HepG2 (cell line): ENCODE results near the gene ID3. TPM values are rescaled to one million over a fixed set of nuclear protein-coding genes. Genes with fewer than 3 reads are reported as not detected.

Source experiments
- AKAP8 ChIP-seq: sonication (generic); formaldehyde crosslinking; IDR thresholded peaks from 2 replicates; pipeline ENCODE4 v1.5.1; 2020; ENCODE audit warnings: mild to moderate bottlenecking, missing genetic modification reagents
- ATF3 ChIP-seq: sonication (generic); formaldehyde crosslinking; IDR thresholded peaks from 2 replicates; pipeline ENCODE4 v1.4.0; 2020; ENCODE audit warnings: missing genetic modification reagents
- CREB1 ChIP-seq, 2 experiments: fragments of 450-650 bp in 1 of 2; IDR thresholded peaks; 2 replicates each; pipeline ENCODE4 v1.6.1; 2016 to 2017; ENCODE audit warnings: control low read depth in 1 of 2, mild to moderate bottlenecking in 1 of 2, missing compliant biosample characterization in 1 of 2, missing genetic modification characterization in 1 of 2
- DNMT1 ChIP-seq: sonication (generic); formaldehyde crosslinking; IDR thresholded peaks from 2 replicates; pipeline ENCODE4 v1.5.1; 2020; ENCODE audit warnings: mild to moderate bottlenecking, missing genetic modification reagents
- EP300 ChIP-seq, 3 experiments: sonication (generic) in 1 of 3; formaldehyde crosslinking in 1 of 3; IDR thresholded peaks; 2 replicates each; pipeline versions ENCODE4 v1.5.1 to v1.6.1; 2011 to 2020; ENCODE audit warnings: low read depth in 2 of 3, low read length in 2 of 3, borderline replicate concordance in 1 of 3, improper control_type of control experiment in 1 of 3, mild to moderate bottlenecking in 1 of 3, missing genetic modification reagents in 1 of 3, moderate library complexity in 1 of 3
- HNRNPH1 ChIP-seq: fragments of 200-400 bp; formaldehyde crosslinking; optimal IDR thresholded peaks from 2 replicates; pipeline ENCODE3; 2017; ENCODE audit warnings: mild to moderate bottlenecking, low read depth, low read length
- HNRNPLL ChIP-seq: fragments of 200-400 bp; formaldehyde crosslinking; IDR thresholded peaks from 2 replicates; pipeline ENCODE4 v1.6.1; 2017; ENCODE audit warnings: mild to moderate bottlenecking, low read depth, low read length; ENCODE audit not compliant: poor library complexity, severe bottlenecking
- JUNB ChIP-seq: sonication (generic); formaldehyde crosslinking; IDR thresholded peaks from 2 replicates; pipeline ENCODE4 v1.8.0; 2022; ENCODE audit warnings: missing genetic modification reagents, mild to moderate bottlenecking, borderline replicate concordance
- PCBP1 ChIP-seq: fragments of 200-400 bp; formaldehyde crosslinking; IDR thresholded peaks from 2 replicates; pipeline ENCODE4 v1.6.1; 2017; ENCODE audit warnings: mild to moderate bottlenecking, low read depth, low read length, borderline replicate concordance
- RCOR2 ChIP-seq: IDR thresholded peaks from 2 replicates; pipeline ENCODE4 v1.6.1; 2016; ENCODE audit warnings: missing biosample characterization, missing genetic modification reagents
- RFXANK ChIP-seq: IDR thresholded peaks from 2 replicates; pipeline ENCODE4 v1.6.1; 2016
- SOX13 ChIP-seq, 3 experiments: fragments of 450-650 bp in 1 of 3; sonication (generic) in 1 of 3; formaldehyde crosslinking in 1 of 3; IDR thresholded peaks in 2 of 3; conservative IDR thresholded peaks in 1 of 3; 2 replicates each; pipeline versions ENCODE4 v1.5.0 to v1.6.1; 2016 to 2020; ENCODE audit warnings: antibody characterized with exemption in 1 of 3, mild to moderate bottlenecking in 1 of 3, missing compliant biosample characterization in 1 of 3, missing genetic modification reagents in 1 of 3, moderate library complexity in 1 of 3
- SOX5 ChIP-seq: IDR thresholded peaks from 2 replicates; pipeline ENCODE4 v1.6.1; 2016; ENCODE audit warnings: borderline replicate concordance
- SP1 ChIP-seq, 2 experiments: fragments of 450-650 bp in 1 of 2; sonication (generic) in 1 of 2; formaldehyde crosslinking in 1 of 2; IDR thresholded peaks; 2 replicates each; pipeline versions ENCODE4 v1.4.0 to v1.6.1; 2016 to 2020; ENCODE audit warnings: missing genetic modification reagents in 1 of 2
- SP140L ChIP-seq: sonication (generic); formaldehyde crosslinking; IDR thresholded peaks from 2 replicates; pipeline ENCODE4 v1.4.0; 2020; ENCODE audit warnings: missing genetic modification reagents, borderline replicate concordance
- SPEN ChIP-seq: sonication (generic); formaldehyde crosslinking; IDR thresholded peaks from 2 replicates; pipeline ENCODE4 v1.5.1; 2020; ENCODE audit warnings: low read depth, mild to moderate bottlenecking, missing genetic modification reagents
- THAP11 ChIP-seq: IDR thresholded peaks from 2 replicates; pipeline ENCODE4 v1.6.1; 2016; ENCODE audit warnings: missing biosample characterization, missing genetic modification reagents
- ZBTB42 ChIP-seq: sonication (generic); formaldehyde crosslinking; IDR thresholded peaks from 2 replicates; pipeline ENCODE4 v1.5.0; 2020; ENCODE audit warnings: mild to moderate bottlenecking, missing genetic modification reagents
- ZBTB8A ChIP-seq: sonication (generic); formaldehyde crosslinking; IDR thresholded peaks from 2 replicates; pipeline ENCODE4 v1.4.0; 2020; ENCODE audit warnings: mild to moderate bottlenecking, low read depth, missing genetic modification reagents, borderline replicate concordance
- ZFP62 ChIP-seq: sonication (generic); formaldehyde crosslinking; IDR thresholded peaks from 2 replicates; pipeline ENCODE4 v1.4.0; 2020; ENCODE audit warnings: missing genetic modification reagents
- ZNF281 ChIP-seq: sonication (generic); formaldehyde crosslinking; IDR thresholded peaks from 2 replicates; pipeline ENCODE4 v1.4.0; 2020; ENCODE audit warnings: missing genetic modification reagents, borderline replicate concordance
- ZNF317 ChIP-seq: sonication (generic); formaldehyde crosslinking; IDR thresholded peaks from 2 replicates; pipeline ENCODE4 v1.5.0; 2020; ENCODE audit warnings: mild to moderate bottlenecking, missing genetic modification reagents
- ZNF580 ChIP-seq: IDR thresholded peaks from 2 replicates; pipeline ENCODE4 v1.6.1; 2016; ENCODE audit warnings: low read depth, borderline replicate concordance
- ZNF761 ChIP-seq: sonication (generic); formaldehyde crosslinking; conservative IDR thresholded peaks from 2 replicates; pipeline ENCODE4 v1.4.0; 2020; ENCODE audit warnings: mild to moderate bottlenecking, missing genetic modification reagents
- ZNF781 ChIP-seq: sonication (generic); formaldehyde crosslinking; IDR thresholded peaks from 2 replicates; pipeline ENCODE4 v1.5.1; 2020; ENCODE audit warnings: borderline replicate concordance, mild to moderate bottlenecking, missing genetic modification reagents; ENCODE audit errors: not compliant biosample characterization
- polyA plus RNA-seq, 8 experiments: library from polyadenylated mRNA; depleted of rRNA in 3 of 8; stranded (reverse) in 7 of 8; unstranded in 1 of 8; fragments of >200 nt; fragmentation: Illumina TruSeq in 4 of 8; extraction: Trizol in 4 of 8; gene quantifications; 2 replicates each; pipeline versions ENCODE4 v1.2.1 to v1.2.3, GENCODE V29; 2011 to 2016; ENCODE audit warnings: low read depth in 4 of 8, missing spikeins in 1 of 8, mixed read lengths in 1 of 8; ENCODE audit not compliant: insufficient read depth in 1 of 8
- total RNA-seq, 5 experiments: library from RNA; depleted of rRNA; stranded (reverse); fragments of >200 nt; fragmentation: Illumina TruSeq; extraction: Trizol; gene quantifications; 2 replicates each; pipeline ENCODE4 v1.2.3, GENCODE V29; 2016; ENCODE audit warnings: low read depth in 1 of 5

Gene ID3
- total and polyA plus RNA-seq, 2 of the 13 experiments (the other 11 are each of a cell fraction or from before 2014, with no cell fraction given) = 64.8 to 115 TPM

DNA sequence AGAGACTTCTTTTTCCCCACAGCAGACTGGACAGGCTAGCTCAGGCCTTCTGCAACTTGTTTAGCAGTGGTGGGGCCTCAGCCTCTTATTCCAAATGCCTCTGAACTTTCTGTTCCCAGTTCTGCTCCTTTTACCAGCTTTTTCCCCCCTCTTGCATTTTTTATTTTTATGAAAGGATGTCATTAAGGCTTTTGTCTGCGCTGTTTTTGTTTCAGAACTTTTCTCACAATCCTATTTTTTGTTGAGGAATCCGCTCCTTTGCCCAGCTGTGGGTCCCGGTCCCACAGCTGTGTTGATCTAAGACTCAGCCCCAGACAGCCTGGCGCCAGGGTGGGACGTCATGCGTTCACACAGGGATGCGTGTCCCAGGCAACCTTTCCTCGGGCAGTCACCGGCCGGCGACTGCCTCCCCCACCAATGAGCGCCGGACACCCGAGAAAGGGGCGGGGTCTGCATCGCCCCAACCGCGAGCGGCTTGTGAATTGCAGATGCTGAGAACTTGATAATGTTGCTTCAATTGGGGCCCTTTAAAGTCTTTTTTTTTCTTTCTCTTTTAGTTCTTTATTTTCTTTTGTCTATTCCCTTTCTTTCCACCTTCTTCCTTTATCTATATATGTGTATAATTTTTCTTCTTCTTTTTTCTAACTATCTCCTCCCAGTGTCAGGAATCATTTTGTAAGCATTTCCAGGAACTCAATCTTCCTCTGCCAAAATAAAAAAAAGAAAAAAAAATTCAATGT is 3.0 kb upstream of the ID3 start (continued):
- TF ChIP-seq ZNF281 (CRISPR knock-in tag) (peak; percentile 25; the same call in 1 of the 2 replicates), CREB1 (IDR thresholded peaks at IDR 0.05) (peak; percentile 86), CREB1 (CRISPR knock-in tag; IDR thresholded peaks at IDR 0.05) (peak; percentile 93), THAP11 (CRISPR knock-in tag) (peak; percentile 27; the same call in 1 of the 2 replicates), SOX13 (IDR thresholded peaks at IDR 0.05) (peak; percentile 68), SOX13 (CRISPR knock-in tag; conservative IDR thresholded peaks at IDR 0.05 in 1 of 2, IDR thresholded peaks at IDR 0.05 in 1 of 2) (peak in 1 of 2 experiments; percentile 89; a peak in 2 of 4 replicates), ZNF781 (no peak), PCBP1 (no peak), EP300 (IDR thresholded peaks at IDR 0.05; ENCODE audit: low read depth in 2 of 2, low read length in 2 of 2) (peak; percentile 96 to 98; a peak in 3 of 4 replicates), EP300 (CRISPR knock-in tag; IDR thresholded peaks at IDR 0.05; ENCODE audit: borderline replicate concordance) (peak; percentile 95), JUNB (no peak), SPEN (peak; percentile 65; the same call in 1 of the 2 replicates), SP1 (IDR thresholded peaks at IDR 0.05) (no peak), SP1 (CRISPR knock-in tag; IDR thresholded peaks at IDR 0.05) (peak; percentile 69), ATF3 (CRISPR knock-in tag) (no peak), ZNF761 (0 out of 2 replicates have a peak, but pooled peaks have one; percentile 66), HNRNPLL (peak; percentile 35), RFXANK (CRISPR knock-in tag) (no peak; the same call in 1 of the 2 replicates), SP140L (CRISPR knock-in tag) (no peak), HNRNPH1 (no peak), ZFP62 (CRISPR knock-in tag) (no peak), RCOR2 (CRISPR knock-in tag) (peak; percentile 64; the same call in 1 of the 2 replicates), ZBTB8A (CRISPR knock-in tag) (no peak), ZNF580 (CRISPR knock-in tag) (peak; percentile 58; the same call in 1 of the 2 replicates), ZNF317 (CRISPR knock-in tag) (no peak), SOX5 (peak; percentile 89), DNMT1 (CRISPR knock-in tag) (no peak), ZBTB42 (CRISPR knock-in tag) (peak; percentile 66; the same call in 1 of the 2 replicates), AKAP8 (CRISPR knock-in tag) (no peak)
